ENCODE data around the gene CTSH.
A peak's percentile ranks its signal among the peaks of the same experiment; 100 is the strongest.

Gene CTSH

GRCh38 chr15:78977591-78978347 lies 32.9 kb upstream of the CTSH start:
- no peak for DNase-seq (ENCODE audit: low read depth, low spot score)

GRCh38 chr15:78977091-78977571 lies 32.3 kb upstream of the CTSH start:
- no peak for DNase-seq (ENCODE audit: low read depth, low spot score)

GRCh38 chr15:78976691-78977090 lies 31.8 kb upstream of the CTSH start:
- no peak for DNase-seq (ENCODE audit: low read depth, low spot score)

GRCh38 chr15:78974272-78974918 lies 29.5 kb upstream of the CTSH start:
- DNase-seq (ENCODE audit: low read depth, low spot score), result no peak

GRCh38 chr15:78969687-78970349 lies 25.0 kb upstream of the CTSH start:
- DNase-seq (ENCODE audit: low read depth, low spot score), result no peak

- no peak for DNase-seq (ENCODE audit: low read depth, low spot score)
Measured at GRCh38 chr15:78968539-78969271, 23.9 kb upstream of the CTSH start.

GRCh38 chr15:78968114-78968513 lies 23.3 kb upstream of the CTSH start:
- no peak for DNase-seq (ENCODE audit: low read depth, low spot score)

- DNase-seq (ENCODE audit: low read depth, low spot score), result no peak
Measured at GRCh38 chr15:78960308-78960707, 15.5 kb upstream of the CTSH start.

- no peak for DNase-seq (ENCODE audit: low read depth, low spot score)
Measured at GRCh38 chr15:78959360-78959759, 14.5 kb upstream of the CTSH start.

- DNase-seq (ENCODE audit: low read depth, low spot score), result no peak
Measured at GRCh38 chr15:78957416-78958093, 12.7 kb upstream of the CTSH start.

GRCh38 chr15:78956937-78957336 lies 12.1 kb upstream of the CTSH start:
- DNase-seq (ENCODE audit: low read depth, low spot score), result peak; percentile 48

- DNase-seq (ENCODE audit: low read depth, low spot score), result no peak
Measured at GRCh38 chr15:78955355-78955754, 10.5 kb upstream of the CTSH start.

GRCh38 chr15:78951841-78952238 lies 7.0 kb upstream of the CTSH start:
- DNase-seq (ENCODE audit: low read depth, low spot score), result peak; percentile 14

GRCh38 chr15:78950902-78951840 lies 6.3 kb upstream of the CTSH start:
- DNase-seq (ENCODE audit: low read depth, low spot score), result no peak

- DNase-seq (ENCODE audit: low read depth, low spot score), result no peak
Measured at GRCh38 chr15:78950343-78950742, 5.5 kb upstream of the CTSH start.

GRCh38 chr15:78949461-78949860 lies 4.6 kb upstream of the CTSH start:
- DNase-seq (ENCODE audit: low read depth, low spot score), result no peak

- DNase-seq (ENCODE audit: low read depth, low spot score), result no peak
Measured at GRCh38 chr15:78947506-78947905, 2.7 kb upstream of the CTSH start.

- no peak for DNase-seq (ENCODE audit: low read depth, low spot score)
Measured at GRCh38 chr15:78946493-78946892, 1.6 kb upstream of the CTSH start.

- DNase-seq (ENCODE audit: low read depth, low spot score), result peak; percentile 24
Measured at GRCh38 chr15:78944202-78944625, 632 bp downstream of the CTSH start.

GRCh38 chr15:78943692-78944091 lies 1.2 kb downstream of the CTSH start:
- peak; percentile 48 for DNase-seq (ENCODE audit: low read depth, low spot score)
